MM.1S (cell line): Measurements from ENCODE around the gene DGKI.

Experiments used
- CTCF ChIP-seq: fragments of 300-600 bp; sonication (generic); IDR thresholded peaks from 2 replicates; pipeline ENCODE4 v1.5.1; 2016; ENCODE audit warnings: antibody characterized with exemption, low read length, mixed read lengths
- EZH2 ChIP-seq: fragments of 300-600 bp; sonication (generic); optimal IDR thresholded peaks from 2 replicates; pipeline ENCODE3; 2017; ENCODE audit warnings: low read depth, mild to moderate bottlenecking, antibody characterized with exemption, low read length, mixed read lengths

DNA sequence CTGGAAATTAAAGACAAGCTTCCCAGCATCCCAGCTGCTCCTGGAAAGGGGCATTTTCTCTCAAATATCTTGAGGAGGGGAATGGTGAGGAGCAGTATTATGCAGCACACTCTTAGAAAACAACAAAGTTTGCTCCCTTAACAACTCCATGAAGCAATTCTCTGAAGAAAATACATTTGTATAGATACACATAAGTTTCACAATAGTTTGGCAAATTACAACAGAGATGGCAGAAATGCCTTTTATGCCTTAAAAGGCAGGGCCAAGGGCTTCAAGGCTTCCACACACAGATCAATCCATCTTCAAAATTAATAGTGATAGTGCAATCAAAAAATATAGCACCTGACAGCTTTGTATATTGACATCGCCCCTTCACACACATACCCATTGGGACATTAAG is 12.2 kb downstream of the DGKI start:
- TF ChIP-seq CTCF, result no peak
- no peak for TF ChIP-seq EZH2
